HepG2 (cell line): Measurements from ENCODE around the gene STX4. TPM values are rescaled to one million over a fixed set of nuclear protein-coding genes. Genes with fewer than 3 reads are reported as not detected.

ENCODE experiments used
- CENPBD1 ChIP-seq: sonication (generic); formaldehyde crosslinking; IDR thresholded peaks from 2 replicates; pipeline ENCODE4 v1.8.0; 2022; ENCODE audit warnings: missing genetic modification reagents, low read depth, mild to moderate bottlenecking, borderline replicate concordance
- CSRNP2 ChIP-seq: sonication (generic); formaldehyde crosslinking; conservative IDR thresholded peaks from 2 replicates; pipeline ENCODE4 v1.8.0; 2022; ENCODE audit warnings: low read depth, missing genetic modification reagents
- FUBP1 ChIP-seq: sonication (generic); formaldehyde crosslinking; IDR thresholded peaks from 2 replicates; pipeline ENCODE4 v1.5.1; 2020; ENCODE audit warnings: missing genetic modification reagents, mild to moderate bottlenecking, borderline replicate concordance
- IRF2 ChIP-seq: IDR thresholded peaks from 2 replicates; pipeline ENCODE4 v1.6.1; 2018; ENCODE audit warnings: missing genetic modification reagents, missing compliant biosample characterization
- KDM2A ChIP-seq: sonication (generic); formaldehyde crosslinking; IDR thresholded peaks from 2 replicates; pipeline ENCODE4 v1.4.0; 2020; ENCODE audit warnings: low read depth, missing genetic modification reagents, borderline replicate concordance
- NR2C2 ChIP-seq: sonication (generic); formaldehyde crosslinking; IDR thresholded peaks from 2 replicates; pipeline ENCODE4 v1.4.0; 2020; ENCODE audit warnings: missing genetic modification reagents, mild to moderate bottlenecking, moderate library complexity, borderline replicate concordance
- PAXIP1 ChIP-seq: sonication (generic); formaldehyde crosslinking; conservative IDR thresholded peaks from 2 replicates; pipeline ENCODE4 v1.4.0; 2020; ENCODE audit warnings: mild to moderate bottlenecking, missing genetic modification reagents, moderate library complexity
- POLR2AphosphoS2 ChIP-seq: IDR thresholded peaks from 2 replicates; pipeline ENCODE4 v1.6.1; 2011; ENCODE audit warnings: low read depth, low read length, improper control_type of control experiment
- PREB ChIP-seq: sonication (generic); formaldehyde crosslinking; IDR thresholded peaks from 2 replicates; pipeline ENCODE4 v1.4.0; 2020; ENCODE audit warnings: missing genetic modification reagents
- SMAD9 ChIP-seq: sonication (generic); formaldehyde crosslinking; IDR thresholded peaks from 2 replicates; pipeline ENCODE4 v1.5.1; 2020; ENCODE audit warnings: mild to moderate bottlenecking, missing genetic modification reagents
- ZNF317 ChIP-seq: sonication (generic); formaldehyde crosslinking; IDR thresholded peaks from 2 replicates; pipeline ENCODE4 v1.5.0; 2020; ENCODE audit warnings: mild to moderate bottlenecking, missing genetic modification reagents
- ZNF382 ChIP-seq: sonication (generic); formaldehyde crosslinking; IDR thresholded peaks from 2 replicates; pipeline ENCODE4 v1.5.0; 2020; ENCODE audit warnings: missing genetic modification reagents, mild to moderate bottlenecking, borderline replicate concordance
- ZNF414 ChIP-seq: sonication (generic); formaldehyde crosslinking; IDR thresholded peaks from 2 replicates; pipeline ENCODE4 v1.5.0; 2020; ENCODE audit warnings: missing genetic modification reagents
- ZNF550 ChIP-seq: sonication (generic); formaldehyde crosslinking; IDR thresholded peaks from 2 replicates; pipeline ENCODE4 v1.4.0; 2020; ENCODE audit warnings: mild to moderate bottlenecking, missing genetic modification reagents, borderline replicate concordance
- ZNF570 ChIP-seq: sonication (generic); formaldehyde crosslinking; IDR thresholded peaks from 2 replicates; pipeline ENCODE4 v1.4.0; 2020; ENCODE audit warnings: mild to moderate bottlenecking, missing genetic modification reagents, borderline replicate concordance
- ZNF704 ChIP-seq: sonication (generic); formaldehyde crosslinking; IDR thresholded peaks from 2 replicates; pipeline ENCODE4 v1.8.1; 2023; ENCODE audit warnings: mild to moderate bottlenecking, inconsistent platforms, moderate library complexity, missing genetic modification reagents, borderline replicate concordance
- polyA plus RNA-seq, 8 experiments: library from polyadenylated mRNA; depleted of rRNA in 3 of 8; stranded (reverse) in 7 of 8; unstranded in 1 of 8; fragments of >200 nt; fragmentation: Illumina TruSeq in 4 of 8; extraction: Trizol in 4 of 8; gene quantifications; 2 replicates each; pipeline versions ENCODE4 v1.2.1 to v1.2.3, GENCODE V29; 2011 to 2016; ENCODE audit warnings: low read depth in 4 of 8, missing spikeins in 1 of 8, mixed read lengths in 1 of 8; ENCODE audit not compliant: insufficient read depth in 1 of 8
- total RNA-seq, 5 experiments: library from RNA; depleted of rRNA; stranded (reverse); fragments of >200 nt; fragmentation: Illumina TruSeq; extraction: Trizol; gene quantifications; 2 replicates each; pipeline ENCODE4 v1.2.3, GENCODE V29; 2016; ENCODE audit warnings: low read depth in 1 of 5

Gene STX4
- total and polyA plus RNA-seq, 2 of the 13 experiments (the other 11 are each of a cell fraction or from before 2014, with no cell fraction given): 29.2 to 34.6 TPM

GRCh38 chr16:31043898-31044481 lies 10.6 kb downstream of the STX4 start (continued):
- no peak for TF ChIP-seq PAXIP1
- TF ChIP-seq SMAD9: no peak
- no peak for TF ChIP-seq PREB (CRISPR knock-in tag)
- no peak for TF ChIP-seq POLR2AphosphoS2
- TF ChIP-seq ZNF382: no peak
- no peak for TF ChIP-seq ZNF704
- no peak for TF ChIP-seq IRF2 (CRISPR knock-in tag)
- no peak for TF ChIP-seq KDM2A
- TF ChIP-seq ZNF570 (CRISPR knock-in tag): no peak
- no peak for TF ChIP-seq CENPBD1
- no peak for TF ChIP-seq ZNF317 (CRISPR knock-in tag)
- TF ChIP-seq FUBP1 (CRISPR knock-in tag): no peak
- TF ChIP-seq ZNF550 (CRISPR knock-in tag): 0 out of 2 replicates have a peak, but pooled peaks have one; percentile 20
- TF ChIP-seq ZNF414: no peak
- no peak for TF ChIP-seq CSRNP2 (CRISPR knock-in tag)
- no peak for TF ChIP-seq NR2C2 (CRISPR knock-in tag)
